NCI-H2081 treated with DMSO at 0.1 percent for 48 hours (cell line): ENCODE results near the gene FLNB.

ENCODE experiments used
- DNase-seq: peaks from one replicate; lab custom pipeline; 2025; lab: John Stamatoyannopoulos, UW

The FLNB gene

GRCh38 chr3:58164199-58164879 lies 156.1 kb downstream of the FLNB start:
- peak; percentile 38 for DNase-seq

DNA sequence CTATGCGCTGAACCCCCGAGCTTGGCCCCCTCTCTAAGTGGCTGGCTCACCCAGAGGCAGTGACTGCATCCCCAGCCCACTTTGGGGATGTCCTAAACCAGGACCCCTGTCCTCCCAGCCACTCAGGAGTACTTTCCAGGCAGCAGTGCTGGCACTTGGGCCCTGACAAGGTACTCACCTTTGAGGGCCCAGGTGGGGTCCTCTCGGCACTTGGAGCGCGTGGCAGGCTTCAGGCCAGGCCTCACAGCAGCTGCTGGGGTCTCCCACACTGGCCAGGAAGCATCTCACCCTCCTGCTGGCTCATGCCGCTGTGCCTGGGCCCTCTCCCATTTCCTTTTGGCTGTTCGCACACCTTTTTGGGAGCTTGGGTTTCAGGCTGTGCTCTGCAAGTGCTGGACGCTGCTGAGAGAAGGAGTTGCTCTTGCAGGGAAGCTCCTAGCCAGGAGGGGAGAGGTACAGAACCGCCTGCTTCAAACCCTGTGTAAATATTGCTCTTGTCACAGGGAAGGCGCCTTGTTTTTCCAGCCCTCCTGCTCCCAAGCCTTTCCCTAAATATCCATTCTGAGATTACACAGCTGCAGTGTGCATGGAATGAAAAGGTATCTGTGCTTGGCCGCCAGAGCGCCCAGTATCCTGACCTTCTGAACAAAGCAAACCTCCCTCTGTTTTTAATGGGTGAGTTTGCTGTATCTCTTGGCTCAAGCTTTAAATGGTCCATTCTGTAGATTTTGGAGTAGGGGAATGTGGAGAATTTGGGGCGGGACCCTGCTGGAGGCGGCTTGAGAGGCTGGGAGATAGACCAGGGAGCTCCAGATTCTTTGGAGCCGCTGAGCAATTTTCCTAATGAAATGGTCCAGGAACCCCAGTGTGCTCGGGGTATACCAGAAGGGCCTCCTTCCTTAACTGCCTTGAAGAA lies 156.9 kb downstream of the FLNB start:
- no peak for DNase-seq

DNA sequence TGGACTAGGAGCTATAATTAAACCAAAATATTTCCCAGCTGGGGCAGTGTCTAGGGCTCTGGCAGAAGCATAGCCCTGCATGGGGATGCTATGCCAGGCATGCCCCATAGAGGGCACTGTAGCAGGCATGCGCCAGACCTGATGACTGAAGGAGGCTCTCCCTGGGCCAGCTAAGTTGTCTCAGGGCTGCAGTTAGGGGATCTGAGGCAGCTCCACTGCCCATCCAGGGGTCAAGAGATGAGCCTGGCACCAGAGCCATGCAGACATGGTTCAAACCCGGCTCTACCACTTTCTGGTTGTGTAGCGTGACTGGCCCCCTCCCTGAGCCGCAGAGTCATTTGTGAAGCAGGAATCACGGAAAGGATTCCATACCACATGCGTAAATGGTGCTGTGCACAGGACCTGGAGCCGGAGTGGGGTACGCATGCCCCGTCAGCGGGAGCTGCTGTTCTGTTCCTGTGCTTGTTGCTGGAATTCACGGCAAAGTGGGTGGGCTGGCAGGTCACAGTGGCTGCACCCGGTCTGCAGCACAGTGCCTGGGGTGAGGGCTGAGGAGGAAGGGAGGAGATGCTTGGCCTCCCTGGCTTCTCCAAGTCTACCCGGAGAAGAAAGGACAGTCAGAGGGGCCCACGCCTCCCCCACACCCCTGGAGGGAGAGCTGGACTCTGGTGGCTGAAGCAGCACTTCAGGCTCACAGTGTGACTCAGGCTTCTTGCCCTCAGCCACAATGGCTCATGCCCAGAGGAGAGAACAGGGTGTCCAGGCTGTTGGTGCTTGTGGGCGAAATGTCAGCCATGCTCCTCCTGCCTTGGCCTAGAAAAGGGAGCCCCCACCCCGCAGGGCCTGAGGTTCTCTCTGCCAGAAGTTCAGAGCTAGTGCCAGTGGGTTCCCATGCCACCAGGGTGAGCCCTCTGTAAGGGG lies 159.5 kb downstream of the FLNB start:
- DNase-seq, result no peak

DNA sequence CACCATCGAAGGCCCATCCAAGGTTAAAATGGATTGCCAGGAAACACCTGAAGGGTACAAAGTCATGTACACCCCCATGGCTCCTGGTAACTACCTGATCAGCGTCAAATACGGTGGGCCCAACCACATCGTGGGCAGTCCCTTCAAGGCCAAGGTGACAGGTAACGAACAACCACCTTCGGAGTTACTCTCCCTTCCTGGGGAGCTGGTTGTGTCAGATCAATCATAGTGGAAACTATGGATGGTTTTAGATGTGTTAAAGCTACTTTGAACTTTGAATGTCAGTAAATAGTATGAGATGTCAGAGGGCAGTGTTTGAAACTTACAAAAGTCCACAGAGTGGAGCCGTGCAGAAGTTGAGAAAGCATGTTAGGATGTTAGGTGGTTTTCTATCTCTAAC lies 160.3 kb downstream of the FLNB start:
- no peak for DNase-seq

- DNase-seq, result no peak
These were observed 161.1 kb downstream of the FLNB start for GRCh38 chr3:58169371-58169770.

GRCh38 chr3:58170376-58170775 lies 162.2 kb downstream of the FLNB start:
- DNase-seq, result no peak

GRCh38 chr3:58171126-58171525 lies 162.9 kb downstream of the FLNB start:
- DNase-seq, result no peak

GRCh38 chr3:58173029-58173668 lies 164.9 kb downstream of the FLNB start:
- DNase-seq, result no peak

DNA sequence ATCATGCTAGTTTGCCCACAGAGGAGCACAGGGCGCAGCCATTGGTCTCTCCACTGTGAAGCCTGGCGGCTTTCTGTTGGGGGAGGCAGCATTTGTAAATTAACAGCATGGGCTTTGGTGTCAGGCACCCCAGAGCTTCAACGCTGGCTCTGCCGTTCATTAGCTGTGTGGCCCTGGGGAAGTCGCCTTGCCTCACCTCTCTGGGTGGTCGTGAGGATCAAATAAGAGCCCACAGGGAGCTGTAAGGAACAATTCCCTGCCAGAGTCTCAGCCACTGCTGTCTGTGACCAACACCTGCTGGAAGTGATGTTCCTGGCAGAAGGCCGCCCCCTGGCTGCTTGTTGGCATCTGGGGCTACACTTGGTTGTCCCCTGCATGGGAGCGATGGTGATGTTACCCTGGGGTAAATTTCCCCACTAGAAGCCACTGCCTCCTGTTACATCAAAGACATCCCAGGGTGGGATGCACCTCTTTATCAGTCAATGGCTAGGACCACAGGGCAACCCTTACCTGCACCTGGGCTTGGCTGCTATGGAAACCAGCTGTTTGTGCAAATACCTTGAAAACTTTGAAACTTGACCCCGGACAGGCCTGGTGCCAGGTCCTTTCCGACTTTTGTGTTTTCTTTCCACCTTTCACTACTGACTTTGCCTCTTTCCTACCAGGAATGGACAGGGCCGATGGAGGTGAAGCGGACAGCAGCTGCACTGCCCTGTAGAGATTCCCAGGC lies 165.6 kb downstream of the FLNB start:
- DNase-seq, result peak; percentile 27

GRCh38 chr3:58175187-58175436 lies 166.9 kb downstream of the FLNB start:
- DNase-seq, result no peak

GRCh38 chr3:58175437-58176184 lies 167.4 kb downstream of the FLNB start:
- no peak for DNase-seq

DNA sequence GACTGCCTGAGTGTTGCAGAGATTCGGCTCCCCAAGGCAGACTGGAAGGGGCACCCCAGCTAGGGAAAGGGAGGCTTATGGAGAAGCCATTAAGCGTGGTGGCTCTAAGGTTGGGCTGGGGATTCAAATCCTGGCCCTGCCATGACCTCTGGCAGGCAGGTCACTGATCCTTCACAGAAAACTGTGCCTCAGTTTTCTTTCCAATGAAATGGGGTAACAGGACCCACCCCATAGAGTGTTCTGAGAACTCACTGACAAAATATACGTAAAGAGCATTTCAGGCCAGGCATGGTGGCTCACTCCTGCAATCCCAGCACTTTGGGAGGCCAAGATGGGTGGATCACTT lies 167.9 kb downstream of the FLNB start:
- DNase-seq, result no peak

GRCh38 chr3:58176827-58177489 lies 168.7 kb downstream of the FLNB start:
- DNase-seq, result no peak

DNA sequence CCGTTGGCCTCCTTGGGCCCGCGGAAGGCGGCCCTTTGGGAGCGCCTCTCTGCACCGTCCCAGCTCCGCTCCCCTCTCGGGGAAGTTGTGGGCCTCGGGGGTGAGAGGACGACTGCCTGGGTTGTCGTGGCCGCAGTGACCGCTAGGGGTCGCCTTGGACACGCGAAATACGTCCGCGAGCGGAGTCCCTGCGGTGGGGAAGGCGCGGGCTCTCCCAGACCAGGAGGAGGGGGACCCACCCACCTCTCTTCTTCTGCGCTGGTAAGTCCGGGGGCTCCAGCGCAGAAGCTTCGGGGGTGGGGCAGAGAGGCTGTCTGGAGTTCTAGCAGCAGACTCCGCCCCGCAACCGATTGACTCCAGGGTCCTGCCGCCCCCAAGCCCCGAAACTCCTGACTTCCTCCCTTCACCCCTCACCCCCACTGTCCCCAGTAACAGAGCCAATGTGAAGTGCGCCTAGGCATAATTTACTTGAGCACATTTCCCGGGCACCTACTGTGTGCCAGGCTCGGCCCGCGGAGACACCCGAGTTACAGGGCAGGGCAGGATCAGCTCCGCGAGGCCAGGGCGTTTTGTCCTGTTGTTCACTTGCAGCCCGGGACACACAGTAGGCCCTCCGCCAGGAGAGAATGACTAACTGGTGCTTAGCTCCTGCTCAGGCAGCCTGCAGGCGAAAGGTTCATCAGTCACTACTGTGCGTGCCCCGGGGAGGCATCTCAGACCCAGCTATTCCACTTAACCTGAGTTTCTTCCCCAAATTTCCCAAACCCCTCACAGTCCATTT lies 169.7 kb downstream of the FLNB start:
- DNase-seq, result no peak

- DNase-seq, result no peak
These were observed 170.5 kb downstream of the FLNB start for GRCh38 chr3:58178528-58179234.

DNA sequence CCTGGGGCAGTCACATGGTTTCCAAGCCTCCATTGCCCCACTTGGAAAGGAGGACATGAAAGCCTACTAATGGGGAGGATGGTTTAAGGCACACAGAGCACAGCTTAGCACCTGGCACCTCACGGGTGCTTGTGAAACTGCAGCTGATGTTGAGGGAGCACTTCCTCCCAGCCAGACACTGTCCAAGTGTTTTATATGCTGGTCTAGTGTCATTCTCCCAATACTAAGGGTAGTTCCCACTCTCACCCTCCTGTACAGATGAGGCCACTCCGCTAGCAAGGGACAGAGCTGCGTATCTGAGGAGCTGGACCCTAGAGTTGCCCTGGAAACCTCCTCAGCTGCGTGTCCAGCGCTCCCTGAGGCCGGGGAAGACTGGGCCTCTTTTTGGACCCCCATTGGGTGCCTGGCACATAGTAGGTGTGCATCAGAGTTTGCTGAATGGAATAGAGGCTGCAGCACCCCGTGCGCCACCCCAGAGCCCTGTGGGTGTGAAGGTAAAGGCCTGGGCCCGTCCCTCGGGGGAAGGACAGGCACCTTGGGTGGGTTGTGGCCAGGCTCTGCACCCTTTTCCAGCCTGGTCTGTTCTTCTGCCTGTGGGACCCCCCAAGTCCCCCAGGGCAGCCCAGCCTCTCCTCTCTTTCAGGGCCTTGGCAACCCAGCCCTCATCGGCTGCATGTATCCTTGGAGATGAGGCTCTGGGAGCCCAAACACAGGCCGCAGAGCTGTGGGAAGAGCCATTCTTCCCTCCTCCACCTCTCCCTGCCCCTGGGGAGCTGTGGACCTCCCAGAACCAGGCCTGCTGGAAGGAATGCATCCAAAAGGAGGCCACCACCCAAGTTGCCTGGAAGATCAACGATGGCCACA lies 171.2 kb downstream of the FLNB start:
- no peak for DNase-seq

DNA sequence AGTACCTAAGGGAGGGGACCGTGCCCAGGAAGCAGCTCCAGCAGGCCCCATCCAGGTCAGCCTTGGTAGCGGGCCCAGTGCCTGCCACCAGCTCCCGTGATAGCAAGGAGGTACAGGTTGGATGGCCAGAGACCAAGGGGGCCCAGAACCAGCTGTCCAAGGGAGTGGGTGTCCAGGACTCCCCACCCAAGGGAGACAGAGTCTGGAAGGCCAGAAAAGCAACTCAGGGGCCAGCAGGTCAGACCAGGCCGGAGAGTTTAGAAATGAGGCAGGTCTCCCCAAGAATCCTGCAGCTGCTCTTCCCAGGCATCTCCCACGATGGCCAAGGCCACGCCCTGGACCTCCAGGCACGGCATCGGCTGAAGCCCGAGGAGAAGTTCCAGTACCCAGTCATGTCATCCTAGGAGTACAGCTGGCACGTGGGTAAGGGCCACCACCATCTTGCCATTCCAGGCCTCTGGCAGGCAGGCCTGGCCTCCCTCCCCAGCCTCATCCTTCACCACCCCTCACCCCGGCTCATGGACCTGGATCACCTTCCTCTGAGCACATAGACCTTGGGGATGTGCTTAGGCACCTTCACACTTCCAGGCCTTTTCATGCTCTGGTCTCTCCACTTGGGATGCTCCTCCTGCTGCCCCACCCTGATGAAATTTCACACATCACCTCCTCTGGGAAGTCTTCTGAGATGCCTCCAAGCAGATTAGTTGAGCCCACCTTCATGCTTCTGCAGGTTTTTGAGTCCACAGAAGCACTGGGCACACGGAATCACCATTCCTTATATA lies 172.1 kb downstream of the FLNB start:
- no peak for DNase-seq
